Fibroblast of the aortic adventitia (primary cell): ENCODE data around the gene PLG. TPM values are rescaled to one million over a fixed set of nuclear protein-coding genes. Genes with fewer than 3 reads are reported as not detected.
"Not testable (repeated sequence)": the region's sequence is repeated elsewhere in the genome, so short reads cannot be mapped to it uniquely, and the experiment has no call there.

Experiments
- DNase-seq: peaks from one replicate; pipeline ENCODE4 v3.0.0-alpha.2; 2010; ENCODE audit warnings: low read depth
- H3K4me3 ChIP-seq: 2 replicates; pipeline ENCODE4 v1.5.1; 2011; ENCODE audit warnings: low read depth, mild to moderate bottlenecking, control low read depth, low read length, moderate library complexity
- CTCF ChIP-seq: IDR thresholded peaks from 2 replicates; pipeline ENCODE4 v1.5.1; 2011; ENCODE audit warnings: mild to moderate bottlenecking, low read length, control low read depth, inconsistent platforms; ENCODE audit not compliant: insufficient read depth
- total RNA-seq: library from RNA; depleted of rRNA; stranded (reverse); fragments of >200 nt; gene quantifications from 2 replicates; pipeline ENCODE4 v1.2.3, GENCODE V29; 2012; ENCODE audit warnings: low replicate concordance

Gene PLG
- total RNA-seq, 1 donor, result not detected

GRCh38 chr6:160690458-160690857 lies 11.6 kb upstream of the PLG start:
- H3K4me3 ChIP-seq, result no peak overlapping the region
- no peak for DNase-seq
- no peak for TF ChIP-seq CTCF

GRCh38 chr6:160691617-160692016 lies 10.4 kb upstream of the PLG start:
- no peak overlapping the region for H3K4me3 ChIP-seq
- no peak for DNase-seq
- TF ChIP-seq CTCF, result no peak

- DNase-seq, result no peak
- TF ChIP-seq CTCF, result no peak
These were observed 9.6 kb upstream of the PLG start for GRCh38 chr6:160692369-160692959.

GRCh38 chr6:160695025-160695424 lies 7.0 kb upstream of the PLG start:
- H3K4me3 ChIP-seq, result not testable (repeated sequence)
- DNase-seq, result peak; percentile 54

More at GRCh38 chr6:160692369-160692959, 9.6 kb upstream of the PLG start:
- H3K4me3 ChIP-seq, result no peak overlapping the region

- H3K4me3 ChIP-seq, DNase-seq: not testable (repeated sequence)
These were observed 6.4 kb upstream of the PLG start for GRCh38 chr6:160695622-160696021.

- DNase-seq, H3K4me3 ChIP-seq: not testable (repeated sequence)
These were observed 5.2 kb upstream of the PLG start for GRCh38 chr6:160696884-160697283.

GRCh38 chr6:160697826-160698225 lies 4.2 kb upstream of the PLG start:
- no peak for TF ChIP-seq CTCF
- DNase-seq, result no peak

GRCh38 chr6:160704688-160705087 lies 2.6 kb downstream of the PLG start:
- DNase-seq, H3K4me3 ChIP-seq: not testable (repeated sequence)

More at GRCh38 chr6:160697826-160698225, 4.2 kb upstream of the PLG start:
- no peak overlapping the region for H3K4me3 ChIP-seq

- not testable (repeated sequence) for DNase-seq, H3K4me3 ChIP-seq
These were observed 6.9 kb downstream of the PLG start for GRCh38 chr6:160708993-160709392.
